ENCODE measurements around the gene PLCB4. TPM values are rescaled to one million over a fixed set of nuclear protein-coding genes. Genes with fewer than 3 reads are reported as not detected.

The PLCB4 gene
- total and polyA plus RNA-seq, 3 donors from 2014 or later: 5.9 to 19.4 (median 15.5) TPM

GRCh38 chr20:9395971-9396370 lies 327.1 kb downstream of the PLCB4 start:
- no peak for TF ChIP-seq POLR2A (IDR thresholded peaks at IDR 0.05)
- TF ChIP-seq, protein P1, sequence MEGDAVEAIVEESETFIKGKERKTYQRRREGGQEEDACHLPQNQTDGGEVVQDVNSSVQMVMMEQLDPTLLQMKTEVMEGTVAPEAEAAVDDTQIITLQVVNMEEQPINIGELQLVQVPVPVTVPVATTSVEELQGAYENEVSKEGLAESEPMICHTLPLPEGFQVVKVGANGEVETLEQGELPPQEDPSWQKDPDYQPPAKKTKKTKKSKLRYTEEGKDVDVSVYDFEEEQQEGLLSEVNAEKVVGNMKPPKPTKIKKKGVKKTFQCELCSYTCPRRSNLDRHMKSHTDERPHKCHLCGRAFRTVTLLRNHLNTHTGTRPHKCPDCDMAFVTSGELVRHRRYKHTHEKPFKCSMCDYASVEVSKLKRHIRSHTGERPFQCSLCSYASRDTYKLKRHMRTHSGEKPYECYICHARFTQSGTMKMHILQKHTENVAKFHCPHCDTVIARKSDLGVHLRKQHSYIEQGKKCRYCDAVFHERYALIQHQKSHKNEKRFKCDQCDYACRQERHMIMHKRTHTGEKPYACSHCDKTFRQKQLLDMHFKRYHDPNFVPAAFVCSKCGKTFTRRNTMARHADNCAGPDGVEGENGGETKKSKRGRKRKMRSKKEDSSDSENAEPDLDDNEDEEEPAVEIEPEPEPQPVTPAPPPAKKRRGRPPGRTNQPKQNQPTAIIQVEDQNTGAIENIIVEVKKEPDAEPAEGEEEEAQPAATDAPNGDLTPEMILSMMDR (IDR thresholded peaks at IDR 0.05): no peak
- intact Hi-C loops (cut with DNase I; ENCODE audit: low total_unique reads): no loop called here
- H3K36me3 ChIP-seq (ENCODE audit: low read depth, missing control alignments): no peaks in the 10 kb centered on the region
- 63 to 69% methylated on average over 1 of the region's 1 CpG for WGBS, 2 donors
- no peak for DNase-seq
- no peaks in the 10 kb centered on the region for H3K27me3 ChIP-seq
- H3K27ac ChIP-seq: no peak overlapping the region
- no peaks in the 10 kb centered on the region for H3K4me1 ChIP-seq
- H3K4me3 ChIP-seq: no peak overlapping the region
- H3K9me3 ChIP-seq: no peaks in the 10 kb centered on the region

DNA sequence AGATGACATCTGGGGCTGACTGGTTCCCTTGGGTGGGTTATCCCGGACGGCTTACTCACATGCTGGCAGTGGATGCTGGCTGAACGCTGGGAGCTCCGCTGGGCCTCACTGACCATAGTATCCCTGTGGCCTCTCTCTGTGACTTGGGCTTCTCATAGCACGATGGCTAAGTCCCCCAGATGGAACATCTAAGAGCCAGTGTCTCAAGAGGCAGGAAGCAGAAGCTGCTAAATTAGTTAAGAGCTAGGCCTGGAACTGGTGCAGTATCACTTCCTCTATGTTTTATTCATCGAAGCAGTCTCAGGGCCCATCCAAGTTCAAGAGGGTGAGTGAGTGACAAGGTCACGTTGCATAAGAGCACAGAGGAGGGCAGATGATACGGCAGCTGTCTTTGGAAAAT lies 329.0 kb downstream of the PLCB4 start:
- 83 to 93% methylated on average over 8 of the region's 8 CpGs for WGBS, 2 donors
- Histone ChIP-seq H3K4me3 (no peak overlapping the region), H3K9me3 (no peaks in the 10 kb centered on the region), H3K27ac (no peak overlapping the region), H3K4me1 (no peaks in the 10 kb centered on the region), H3K27me3 (no peaks in the 10 kb centered on the region), H3K36me3 (ENCODE audit: low read depth, missing control alignments) (no peaks in the 10 kb centered on the region)
- TF ChIP-seq, protein P1 (IDR thresholded peaks at IDR 0.05): no peak
- no peak for TF ChIP-seq POLR2A (IDR thresholded peaks at IDR 0.05)
- no peak for DNase-seq
- intact Hi-C loops (cut with DNase I; ENCODE audit: low total_unique reads): no loop called here

GRCh38 chr20:9398882-9399281 lies 330.0 kb downstream of the PLCB4 start:
- Histone ChIP-seq H3K27ac (no peak overlapping the region), H3K4me3 (no peak overlapping the region), H3K36me3 (ENCODE audit: low read depth, missing control alignments) (no peaks in the 10 kb centered on the region), H3K4me1 (no peaks in the 10 kb centered on the region), H3K27me3 (no peaks in the 10 kb centered on the region), H3K9me3 (no peaks in the 10 kb centered on the region)
- intact Hi-C loops (cut with DNase I; ENCODE audit: low total_unique reads): no loop called here
- DNase-seq: no peak
- WGBS, 2 donors: 94% methylated on average over 4 of the region's 4 CpGs
- TF ChIP-seq, protein P1 (IDR thresholded peaks at IDR 0.05): no peak
- TF ChIP-seq POLR2A (IDR thresholded peaks at IDR 0.05): no peak

GRCh38 chr20:9399322-9399721 lies 330.4 kb downstream of the PLCB4 start:
- H3K36me3 ChIP-seq (ENCODE audit: low read depth, missing control alignments): no peaks in the 10 kb centered on the region
- H3K9me3 ChIP-seq: no peaks in the 10 kb centered on the region
- no peaks in the 10 kb centered on the region for H3K4me1 ChIP-seq
- intact Hi-C loops (cut with DNase I; ENCODE audit: low total_unique reads): no loop called here
- TF ChIP-seq, protein P1 (IDR thresholded peaks at IDR 0.05): no peak
- no peak for TF ChIP-seq POLR2A (IDR thresholded peaks at IDR 0.05)
- no peaks in the 10 kb centered on the region for H3K27me3 ChIP-seq
- H3K4me3 ChIP-seq: no peak overlapping the region
- DNase-seq: no peak
- H3K27ac ChIP-seq: no peak overlapping the region
- 88 to 100% methylated on average over 1 of the region's 1 CpG for WGBS, 2 donors

GRCh38 chr20:9400171-9401025 lies 331.5 kb downstream of the PLCB4 start:
- intact Hi-C loops (cut with DNase I; ENCODE audit: low total_unique reads): no loop called here
- Histone ChIP-seq H3K27me3 (no peaks in the 10 kb centered on the region), H3K4me1 (no peaks in the 10 kb centered on the region), H3K27ac (no peak overlapping the region), H3K9me3 (no peaks in the 10 kb centered on the region), H3K36me3 (ENCODE audit: low read depth, missing control alignments) (no peaks in the 10 kb centered on the region), H3K4me3 (no peak overlapping the region)
- 84 to 86% methylated on average over 4 of the region's 4 CpGs for WGBS, 2 donors
- TF ChIP-seq POLR2A (IDR thresholded peaks at IDR 0.05): no peak
- TF ChIP-seq, protein P1 (IDR thresholded peaks at IDR 0.05): no peak
- no peak for DNase-seq

Data from testis (tissue), 3 donors.